D721Med (cell line): ENCODE data around the gene SLAMF8.

ENCODE experiments used
- DNase-seq: peaks from one replicate; pipeline ENCODE4 v3.0.0; 2011; ENCODE audit warnings: low spot score; ENCODE audit not compliant: insufficient read length
- FAIRE-seq: peaks from 2 replicates; lab custom pipeline; 2011; peaks lifted over from hg19 to GRCh38; lab: Jason Lieb, UNC
- TF ChIP-seq, protein P1 (sequence below): IDR thresholded peaks from 2 replicates; pipeline ENCODE4 v1.5.1; 2012; ENCODE audit warnings: mild to moderate bottlenecking, control low read depth; ENCODE audit not compliant: insufficient read depth; ENCODE audit errors: missing control alignments

Gene SLAMF8

DNA sequence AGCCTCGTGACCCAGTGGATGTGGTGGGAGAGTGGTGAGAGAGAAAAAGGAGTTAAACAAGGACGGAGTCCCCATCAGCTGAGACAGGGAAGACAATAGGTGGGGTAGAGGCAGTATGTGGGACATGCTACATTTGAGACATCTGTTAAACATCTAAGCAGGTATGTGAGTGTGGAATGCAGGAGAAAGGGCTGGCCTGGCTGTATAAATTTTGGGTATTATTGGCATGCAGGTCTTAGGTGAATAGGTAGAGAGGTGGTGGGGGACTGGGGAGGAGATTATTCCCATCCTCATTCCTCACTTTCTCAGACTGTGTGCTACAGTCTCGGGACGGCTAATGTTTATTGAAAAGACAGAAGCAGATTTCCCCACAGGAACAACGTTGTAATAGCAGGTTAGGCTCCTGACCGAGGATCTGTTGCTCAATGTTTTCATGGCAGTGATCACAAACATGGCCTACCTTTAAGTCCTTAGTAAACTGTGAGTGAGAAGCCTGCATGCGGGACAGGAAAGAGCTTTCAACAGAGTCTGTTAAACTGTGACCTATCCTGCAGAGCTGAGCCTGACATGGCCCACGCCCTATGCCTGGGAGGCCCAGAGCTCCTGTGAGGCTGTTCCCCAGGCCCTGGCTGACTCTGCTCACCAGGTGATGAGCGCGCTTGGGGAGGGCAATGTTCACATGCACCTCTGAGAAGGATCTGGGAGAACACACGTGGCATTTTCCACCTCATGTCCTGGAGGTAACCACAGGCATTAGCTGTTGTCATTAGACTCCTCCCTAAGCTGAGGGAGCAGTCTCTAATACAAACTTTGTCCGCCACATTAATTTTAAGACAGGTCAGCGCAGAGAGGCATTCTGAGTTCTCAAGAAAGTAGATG lies 19.3 kb downstream of the SLAMF8 start:
- FAIRE-seq (no peak), DNase-seq (no peak)
- TF ChIP-seq, protein P1, sequence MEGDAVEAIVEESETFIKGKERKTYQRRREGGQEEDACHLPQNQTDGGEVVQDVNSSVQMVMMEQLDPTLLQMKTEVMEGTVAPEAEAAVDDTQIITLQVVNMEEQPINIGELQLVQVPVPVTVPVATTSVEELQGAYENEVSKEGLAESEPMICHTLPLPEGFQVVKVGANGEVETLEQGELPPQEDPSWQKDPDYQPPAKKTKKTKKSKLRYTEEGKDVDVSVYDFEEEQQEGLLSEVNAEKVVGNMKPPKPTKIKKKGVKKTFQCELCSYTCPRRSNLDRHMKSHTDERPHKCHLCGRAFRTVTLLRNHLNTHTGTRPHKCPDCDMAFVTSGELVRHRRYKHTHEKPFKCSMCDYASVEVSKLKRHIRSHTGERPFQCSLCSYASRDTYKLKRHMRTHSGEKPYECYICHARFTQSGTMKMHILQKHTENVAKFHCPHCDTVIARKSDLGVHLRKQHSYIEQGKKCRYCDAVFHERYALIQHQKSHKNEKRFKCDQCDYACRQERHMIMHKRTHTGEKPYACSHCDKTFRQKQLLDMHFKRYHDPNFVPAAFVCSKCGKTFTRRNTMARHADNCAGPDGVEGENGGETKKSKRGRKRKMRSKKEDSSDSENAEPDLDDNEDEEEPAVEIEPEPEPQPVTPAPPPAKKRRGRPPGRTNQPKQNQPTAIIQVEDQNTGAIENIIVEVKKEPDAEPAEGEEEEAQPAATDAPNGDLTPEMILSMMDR: no peak

DNA sequence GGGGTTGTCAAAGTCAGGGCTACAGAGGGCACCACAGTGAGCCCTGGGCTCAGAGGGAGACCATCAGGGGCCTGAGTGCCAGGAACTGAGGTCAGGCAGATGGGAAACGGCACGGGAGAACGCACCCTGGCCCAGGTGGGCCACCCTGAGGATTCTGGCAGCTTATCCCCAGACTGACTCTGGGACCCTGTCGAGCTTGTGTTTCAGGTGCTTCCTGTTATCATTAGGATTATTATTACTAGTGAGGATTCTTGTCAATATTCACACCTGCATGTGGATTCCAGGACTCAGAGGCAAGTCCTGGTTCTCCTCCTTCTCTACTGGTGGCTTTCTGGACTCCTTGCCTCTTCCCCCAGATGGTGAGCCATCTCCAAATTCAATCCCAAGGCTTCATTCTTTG lies 20.6 kb downstream of the SLAMF8 start:
- FAIRE-seq (no peak), DNase-seq (no peak)
- TF ChIP-seq, protein P1: no peak

DNA sequence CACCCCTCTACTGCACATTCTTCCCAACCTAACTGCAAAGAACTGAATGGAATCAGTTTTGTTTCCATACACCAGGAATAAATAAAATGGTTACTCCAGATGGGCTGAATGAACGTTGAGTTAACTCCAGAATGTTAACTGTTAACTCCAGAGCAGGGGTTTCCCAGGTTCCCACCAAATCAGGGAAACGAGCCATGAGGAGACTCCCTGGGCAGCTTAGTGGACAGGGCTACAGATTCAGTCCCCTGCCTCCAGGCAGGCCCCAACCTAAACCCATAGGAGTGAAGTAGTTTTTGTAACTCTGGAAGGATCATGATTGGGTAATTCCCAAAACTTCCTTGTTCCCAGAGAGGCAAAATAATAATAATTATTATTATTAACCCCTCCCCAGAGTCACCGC lies 21.7 kb downstream of the SLAMF8 start:
- FAIRE-seq (no peak), DNase-seq (no peak)
- TF ChIP-seq, protein P1: no peak

DNA sequence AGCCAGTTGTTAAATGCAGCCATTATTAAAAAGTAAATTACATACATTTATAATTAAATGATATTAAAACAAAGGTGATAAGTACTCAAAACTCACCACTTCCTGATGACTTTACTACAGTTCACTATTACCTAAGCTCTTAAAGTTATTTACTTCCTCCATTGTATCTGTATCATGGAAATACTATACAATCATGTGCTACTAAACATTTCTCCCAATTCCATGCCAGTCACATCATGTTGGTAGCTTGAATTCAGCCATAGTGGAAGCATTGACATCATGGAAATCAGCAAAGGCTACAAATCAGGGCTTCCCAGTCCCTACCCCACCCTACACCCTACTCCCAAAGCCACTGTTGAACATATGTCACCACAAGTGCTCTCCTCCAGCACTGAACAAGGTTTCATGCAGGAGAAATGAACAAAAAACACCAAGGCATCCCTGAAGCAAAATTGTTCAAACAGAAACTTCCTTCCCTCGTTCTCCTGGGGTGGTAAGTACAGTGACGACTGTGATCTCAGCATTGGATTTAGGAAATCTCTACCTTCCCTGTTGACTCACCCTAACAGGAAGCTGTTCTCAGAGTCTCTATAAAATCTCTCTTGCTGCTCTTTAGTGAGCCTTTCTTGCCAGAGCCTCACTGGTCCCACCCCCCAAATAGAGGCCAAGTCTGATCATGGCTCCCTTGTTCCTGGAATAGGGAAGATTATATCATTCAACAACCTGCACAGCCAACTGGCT lies 23.1 kb downstream of the SLAMF8 start:
- FAIRE-seq: no peak
- TF ChIP-seq, protein P1: no peak
- no peak for DNase-seq

DNA sequence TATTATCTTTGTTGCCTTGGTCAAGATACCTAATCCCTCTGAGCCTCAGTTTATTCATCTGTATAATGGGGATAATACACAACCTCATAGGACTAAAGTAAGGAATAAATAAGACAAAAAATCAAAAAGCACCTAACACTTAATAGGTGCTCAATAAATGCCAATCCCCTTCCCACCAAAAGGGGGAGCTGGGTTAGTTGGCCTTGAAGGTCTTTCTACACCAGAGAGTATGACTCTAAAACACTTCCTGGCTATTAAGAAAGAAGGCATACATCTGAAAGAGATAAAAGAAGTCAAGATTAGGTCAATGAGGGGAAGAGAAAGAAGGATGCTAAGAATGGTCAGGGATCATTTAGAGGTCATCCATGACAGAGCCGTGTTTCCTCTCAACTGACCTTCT lies 24.7 kb downstream of the SLAMF8 start:
- TF ChIP-seq, protein P1: no peak
- FAIRE-seq (no peak), DNase-seq (no peak)

DNA sequence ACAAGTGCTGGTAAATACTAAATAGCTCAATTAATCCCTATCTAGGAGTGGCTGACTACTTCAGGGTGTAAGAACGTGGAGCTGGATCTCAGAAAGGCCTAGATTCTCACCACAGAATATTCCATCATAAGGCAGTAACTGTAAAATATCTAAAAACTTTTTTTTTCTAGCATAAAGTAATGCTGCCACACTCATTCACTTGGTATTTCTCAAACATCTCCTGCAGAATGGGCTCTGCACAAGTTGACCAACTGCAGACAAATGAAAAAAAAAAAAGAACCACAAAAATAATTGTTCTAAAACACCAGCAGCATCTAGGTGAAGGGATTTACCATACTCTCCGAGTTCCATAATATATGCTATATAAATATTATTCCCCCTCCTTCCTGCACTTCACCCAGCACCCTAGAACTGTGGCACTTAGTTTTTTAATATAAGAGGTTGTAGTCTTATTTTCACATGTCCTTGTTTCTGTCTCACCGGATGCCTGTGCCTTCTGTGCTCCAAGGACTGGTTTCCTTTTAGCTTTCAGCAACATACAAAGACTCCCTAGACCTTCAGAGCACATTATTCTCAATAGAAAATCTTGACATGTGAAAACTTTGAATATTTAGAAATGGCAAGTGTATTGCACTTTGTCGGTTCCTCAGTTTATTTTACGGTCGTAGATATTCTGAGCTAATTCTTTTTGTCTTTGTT lies 26.9 kb downstream of the SLAMF8 start:
- no peak for FAIRE-seq
- TF ChIP-seq, protein P1: no peak
- no peak for DNase-seq
